RKO (cell line): ENCODE data around the gene PIEZO2.

Experiments used
- DNase-seq: peaks from one replicate; pipeline ENCODE4 v3.0.0-alpha.2; 2016; ENCODE audit warnings: low spot score

Gene PIEZO2

DNA sequence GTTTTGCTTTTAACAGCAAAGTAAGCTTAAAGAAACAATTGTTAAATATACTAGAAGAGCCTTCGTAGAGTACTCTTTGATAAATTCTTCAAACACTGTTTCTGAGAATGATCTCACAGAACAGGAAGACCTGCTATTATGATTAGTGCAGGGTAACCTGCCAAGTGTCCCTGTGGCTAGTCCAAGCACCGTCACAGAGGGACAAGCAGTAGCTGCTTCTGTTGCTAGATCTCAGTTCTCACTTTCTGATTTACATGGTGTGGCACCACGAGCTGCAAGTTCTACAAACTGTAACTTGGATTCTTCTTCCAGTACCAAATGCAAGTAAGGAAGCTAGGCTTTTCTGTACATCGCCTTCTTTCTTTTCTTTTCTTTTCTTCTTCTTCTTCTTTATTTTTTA is 121.5 kb downstream of the PIEZO2 start:
- no peak for DNase-seq

GRCh38 chr18:11025671-11026070 is 123.7 kb downstream of the PIEZO2 start:
- DNase-seq = no peak

DNA sequence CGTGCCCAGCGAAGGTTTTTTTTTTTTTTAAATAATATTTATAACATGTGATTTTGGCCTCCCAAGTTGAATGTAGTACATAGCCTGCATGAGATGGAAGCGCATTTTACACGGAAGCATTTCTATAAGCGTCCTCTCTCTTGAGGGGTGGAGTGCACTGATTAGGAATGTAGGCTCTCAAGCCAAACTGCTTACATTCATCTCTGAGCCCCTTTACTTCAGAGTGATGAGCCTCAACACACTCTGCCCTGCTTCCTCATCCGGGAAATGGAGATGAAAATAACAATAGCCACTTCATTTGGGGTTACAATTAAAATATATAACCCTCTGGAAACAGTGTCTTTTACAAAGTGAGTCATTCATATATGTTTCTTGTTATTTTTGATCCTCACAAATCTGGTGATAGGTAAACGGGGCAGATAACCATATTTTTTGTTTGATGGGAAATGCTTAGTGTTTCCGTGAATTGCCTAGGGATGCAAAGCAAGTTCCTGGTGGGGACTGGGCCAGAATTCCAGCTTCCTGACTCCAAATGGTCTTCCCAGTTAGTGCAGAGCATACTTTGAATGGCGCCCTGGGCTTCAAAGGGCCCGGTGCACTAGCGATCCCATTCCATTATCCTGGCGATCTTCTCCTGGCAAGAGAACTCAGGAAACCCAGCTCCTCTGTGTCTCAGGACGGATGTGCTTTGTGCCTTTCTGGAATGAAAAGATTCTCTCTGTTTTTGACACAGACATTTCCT is 124.3 kb downstream of the PIEZO2 start:
- no peak for DNase-seq

DNA sequence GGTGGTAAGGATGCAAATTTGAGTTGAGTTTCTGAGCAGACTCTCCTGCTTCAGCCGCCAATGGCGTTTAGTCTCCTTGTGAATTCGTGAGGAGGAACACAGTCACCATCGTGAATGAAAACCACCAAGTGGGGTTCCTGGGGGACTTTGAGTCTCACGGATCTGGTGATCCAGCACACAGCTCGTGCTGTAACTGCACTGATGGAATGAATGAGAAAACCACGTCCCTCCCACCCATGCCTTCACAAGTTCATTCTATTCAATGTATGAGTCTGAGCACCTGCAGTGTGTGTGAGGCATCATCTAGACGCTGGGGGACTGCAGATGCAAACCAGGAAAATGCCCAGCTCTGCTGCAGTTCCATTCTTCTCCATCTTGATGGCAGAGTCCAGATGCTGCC is 127.9 kb downstream of the PIEZO2 start:
- no peak for DNase-seq

DNA sequence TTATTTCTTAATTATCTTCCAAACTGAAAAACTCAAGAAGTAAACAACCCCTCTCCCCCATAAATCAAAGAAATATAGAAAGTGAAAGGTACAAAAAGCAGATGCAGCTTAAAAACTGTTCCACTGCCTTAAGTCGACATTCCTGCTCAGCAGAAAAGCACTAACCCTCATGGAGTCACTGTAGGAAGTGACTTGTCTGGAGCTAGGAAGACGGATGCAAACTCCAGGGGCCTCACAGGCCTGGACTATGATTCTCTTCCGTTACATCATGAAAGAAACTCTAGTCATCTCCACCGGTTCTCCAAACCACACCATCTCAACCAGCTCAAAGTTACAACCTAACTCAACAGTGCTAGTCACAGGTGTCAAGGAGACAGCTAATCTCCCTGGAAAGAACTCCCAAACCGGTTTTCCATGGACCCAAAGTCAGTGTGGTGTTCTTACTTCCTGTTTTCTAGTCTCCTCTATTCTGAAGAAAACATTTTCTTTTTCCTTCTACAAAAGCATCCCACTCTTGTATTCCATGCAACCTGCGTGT is 128.4 kb downstream of the PIEZO2 start:
- DNase-seq = no peak

GRCh38 chr18:11020161-11020853 is 129.1 kb downstream of the PIEZO2 start:
- no peak for DNase-seq

GRCh38 chr18:11019295-11020105 is 129.9 kb downstream of the PIEZO2 start:
- DNase-seq = no peak

DNA sequence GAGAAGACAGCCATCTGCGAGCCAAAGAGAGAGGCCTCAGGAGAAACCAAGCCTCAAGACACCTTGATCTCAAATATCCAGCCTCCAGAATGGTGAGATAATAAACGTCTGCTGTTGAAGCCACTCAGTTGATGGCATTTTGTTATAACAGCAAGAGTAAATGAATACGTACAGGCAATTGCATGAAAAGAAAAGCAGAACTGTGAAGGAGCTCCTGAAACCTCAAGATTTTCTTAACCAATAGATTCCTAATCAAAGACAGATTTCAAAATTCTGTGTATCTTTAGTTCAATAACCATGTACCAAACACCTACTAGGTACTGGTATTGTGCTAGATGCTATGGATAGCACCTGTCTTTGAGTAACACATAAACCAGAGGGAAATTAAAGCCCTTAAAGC is 139.5 kb downstream of the PIEZO2 start:
- DNase-seq = no peak

DNA sequence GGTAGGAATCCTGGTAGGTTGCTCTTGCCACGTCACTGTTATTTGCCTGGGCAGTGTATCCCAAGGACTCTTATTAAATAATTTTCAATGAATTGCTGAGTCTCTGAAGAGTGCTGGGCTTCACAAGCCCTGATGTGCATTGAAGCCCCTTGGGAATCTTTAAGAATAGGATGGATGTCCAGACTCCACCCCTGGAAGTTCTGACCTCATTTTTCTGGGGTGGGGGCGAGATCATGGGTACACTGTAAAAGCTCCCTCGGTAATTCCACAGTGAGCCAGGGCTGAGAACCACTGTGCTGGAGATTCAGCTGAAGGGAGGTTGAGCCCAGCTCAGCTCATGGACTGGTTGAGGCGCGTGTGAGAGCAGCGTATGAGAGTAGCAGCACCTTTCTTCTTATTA is 140.2 kb downstream of the PIEZO2 start:
- DNase-seq = no peak

- DNase-seq = no peak
Measured at GRCh38 chr18:11008505-11008904, 140.9 kb downstream of the PIEZO2 start.

GRCh38 chr18:11005528-11005927 is 143.8 kb downstream of the PIEZO2 start:
- DNase-seq = no peak

- no peak for DNase-seq
Measured at GRCh38 chr18:11004951-11005350, 144.4 kb downstream of the PIEZO2 start.

GRCh38 chr18:11004294-11004693 is 145.1 kb downstream of the PIEZO2 start:
- no peak for DNase-seq

GRCh38 chr18:11002796-11003195 is 146.6 kb downstream of the PIEZO2 start:
- DNase-seq = no peak

GRCh38 chr18:11002277-11002676 is 147.1 kb downstream of the PIEZO2 start:
- no peak for DNase-seq

DNA sequence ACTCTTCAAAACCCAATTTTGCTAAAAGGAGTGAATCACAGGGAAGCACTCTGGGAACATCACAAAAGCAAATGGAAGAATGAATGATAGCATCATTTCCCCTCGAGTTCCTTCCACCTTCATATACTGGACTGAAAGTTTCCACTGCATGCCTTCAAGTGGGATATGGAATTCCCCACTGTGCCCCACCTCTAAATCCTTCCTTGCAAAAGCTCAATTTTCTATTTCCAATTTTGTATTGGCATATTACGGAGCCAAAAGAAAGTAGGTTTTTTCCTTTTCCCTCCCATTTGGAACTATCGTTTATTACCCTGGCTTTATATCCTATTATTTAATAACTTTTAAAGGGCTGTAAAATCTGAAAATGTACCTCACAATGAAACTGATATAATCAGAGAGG is 149.3 kb downstream of the PIEZO2 start:
- DNase-seq = no peak

DNA sequence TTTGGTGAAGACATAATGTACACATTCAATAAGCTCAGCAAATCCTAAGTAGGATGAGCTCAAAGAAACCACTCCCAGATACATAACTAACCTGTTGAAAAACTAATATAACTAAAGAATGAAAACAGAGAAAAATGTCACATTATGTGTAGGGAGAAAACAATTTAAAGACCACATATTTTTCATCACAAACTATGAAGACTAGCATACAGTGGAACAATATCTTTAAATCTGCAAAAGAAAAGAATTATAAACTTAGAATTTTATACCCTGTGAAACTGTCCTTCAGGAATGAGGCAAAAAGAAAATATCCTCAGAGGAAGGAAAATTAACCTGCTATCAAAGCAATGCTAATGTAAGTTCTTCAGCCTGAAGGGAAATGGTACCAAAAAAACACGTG is 151.5 kb downstream of the PIEZO2 start:
- no peak for DNase-seq

DNA sequence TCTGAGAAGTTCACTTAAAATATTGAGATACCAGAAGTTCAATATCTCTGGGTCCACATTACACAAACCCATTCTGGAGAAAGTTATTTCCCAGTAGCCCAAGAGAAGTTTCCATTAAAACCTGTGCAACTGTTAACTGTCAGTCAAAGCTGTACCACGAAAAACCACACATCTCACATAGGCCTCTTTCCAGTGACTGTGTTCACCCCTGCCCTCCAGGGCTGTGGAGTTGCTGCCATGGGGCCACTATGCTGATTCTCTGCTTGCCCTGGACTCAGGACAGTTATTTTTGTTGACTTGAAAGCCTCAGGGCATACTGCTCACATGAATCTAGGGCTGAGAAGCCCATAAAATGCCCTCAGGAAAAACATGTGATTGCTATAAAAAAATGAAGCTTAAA is 153.8 kb downstream of the PIEZO2 start:
- no peak for DNase-seq

GRCh38 chr18:10989486-10989885 is 159.9 kb downstream of the PIEZO2 start:
- no peak for DNase-seq

DNA sequence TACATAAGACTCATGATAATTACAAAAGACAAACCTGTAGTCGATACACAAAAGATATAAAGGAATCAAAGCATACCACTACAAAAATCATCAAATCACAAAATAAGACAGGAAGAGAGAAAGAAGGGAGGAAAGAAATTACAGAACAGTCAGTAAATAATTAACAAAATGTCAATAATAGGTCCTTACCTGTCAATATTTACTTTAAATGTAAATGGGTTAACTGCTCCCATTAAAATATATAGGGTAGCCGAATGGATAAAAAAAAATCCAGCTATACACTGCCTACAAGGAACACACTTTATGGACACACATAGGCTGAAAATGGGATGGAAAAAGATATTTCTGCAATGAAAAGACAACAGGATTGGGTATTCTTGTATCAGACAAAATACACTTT is 163.7 kb downstream of the PIEZO2 start:
- DNase-seq = no peak

DNA sequence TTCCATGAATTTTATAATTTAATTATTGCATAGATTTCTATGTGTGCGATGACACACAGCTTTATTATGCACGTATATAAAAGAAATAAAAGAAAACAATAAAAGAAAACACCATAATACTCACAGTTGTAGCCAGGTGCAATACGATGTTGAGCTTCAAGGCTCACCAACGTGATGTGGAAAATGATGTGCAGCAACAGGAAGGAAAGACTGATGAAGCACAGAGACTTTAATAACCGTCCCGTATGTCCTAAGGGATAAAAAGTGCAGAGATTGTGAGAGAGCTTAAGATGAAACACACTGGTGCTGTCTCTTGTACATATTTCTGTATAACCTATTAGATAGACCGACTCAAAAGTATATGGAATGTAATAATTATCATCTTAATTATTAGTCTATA is 170.0 kb downstream of the PIEZO2 start:
- DNase-seq = no peak

- no peak for DNase-seq
Measured at GRCh38 chr18:10977042-10977441, 172.3 kb downstream of the PIEZO2 start.
